Peyer's patch (tissue), 4 donors: ENCODE measurements around the gene ITGAD.

ENCODE experiments used
- CTCF ChIP-seq, 6 experiments: fragments of 450-650 bp in 4 of 6; fragments of 200-600 bp in 2 of 6; sonication (generic) in 1 of 6; IDR thresholded peaks; one replicate each; pipeline ENCODE4 v1.5.1; 2017 to 2019; ENCODE audit warnings: antibody characterized with exemption in 6 of 6, mild to moderate bottlenecking in 3 of 6, moderate library complexity in 1 of 6
- POLR2A ChIP-seq, 2 donors: fragments of 450-650 bp; IDR thresholded peaks; one replicate each; pipeline ENCODE4 v1.5.1; 2017; ENCODE audit warnings: antibody characterized with exemption in 2 of 2, mild to moderate bottlenecking in 2 of 2, moderate library complexity in 2 of 2

GRCh38 chr16:31393056-31393455 lies at the start of gene ITGAD:
- no peak for TF ChIP-seq POLR2A (IDR thresholded peaks at IDR 0.05)
- TF ChIP-seq CTCF (IDR thresholded peaks at IDR 0.05) = no peak
